Kidney epithelial cell (primary cell): ENCODE measurements around the gene TRDMT1. TPM values are rescaled to one million over a fixed set of nuclear protein-coding genes. Genes with fewer than 3 reads are reported as not detected.

ENCODE experiments used
- DNase-seq: peaks from one replicate; pipeline ENCODE4 v3.0.0-alpha.2; 2010; ENCODE audit warnings: low read depth
- H3K27me3 ChIP-seq: 2 replicates; pipeline ENCODE4 v1.6.0; 2011; ENCODE audit warnings: low read length; ENCODE audit not compliant: control insufficient read depth, insufficient read depth
- H3K36me3 ChIP-seq: 2 replicates; pipeline ENCODE4 v1.5.1; 2011; ENCODE audit warnings: low read length; ENCODE audit not compliant: control insufficient read depth, insufficient read depth
- H3K4me3 ChIP-seq: 2 replicates; pipeline ENCODE4 v1.5.1; 2011; ENCODE audit warnings: low read depth, mild to moderate bottlenecking, control low read depth, low read length
- CTCF ChIP-seq: IDR thresholded peaks from 2 replicates; pipeline ENCODE4 v1.5.1; 2011; ENCODE audit warnings: mild to moderate bottlenecking, moderate library complexity, low read length, control low read depth, inconsistent platforms; ENCODE audit not compliant: insufficient read depth, poor library complexity, severe bottlenecking
- total RNA-seq: library from RNA; depleted of rRNA; stranded (reverse); fragments of >200 nt; gene quantifications from 2 replicates; pipeline ENCODE4 v1.2.3, GENCODE V29; 2015

TRDMT1 gene
- total RNA-seq, 1 donor from 2014 or later = 7.4 TPM

- H3K4me3 ChIP-seq = no peak overlapping the region
- no peak for TF ChIP-seq CTCF
- H3K36me3 ChIP-seq = no peaks in the 10 kb centered on the region
- DNase-seq = peak; percentile 100
- no peaks in the 10 kb centered on the region for H3K27me3 ChIP-seq
Measured at GRCh38 chr10:17216217-17216900, 14.9 kb upstream of the TRDMT1 start.

- DNase-seq = no peak
- TF ChIP-seq CTCF = no peak
- H3K4me3 ChIP-seq = no peak overlapping the region
- no peaks in the 10 kb centered on the region for H3K36me3 ChIP-seq
- H3K27me3 ChIP-seq = no peaks in the 10 kb centered on the region
Measured at GRCh38 chr10:17215782-17216122, 14.3 kb upstream of the TRDMT1 start.

- no peak for TF ChIP-seq CTCF
- Histone ChIP-seq H3K27me3 (no peaks in the 10 kb centered on the region), H3K36me3 (no peaks in the 10 kb centered on the region), H3K4me3 (no peak overlapping the region)
- no peak for DNase-seq
Measured at GRCh38 chr10:17214971-17215781, 13.7 kb upstream of the TRDMT1 start.

GRCh38 chr10:17214526-17214925, 13.1 kb upstream of the TRDMT1 start:
- DNase-seq = no peak
- H3K4me3 ChIP-seq = no peak overlapping the region
- no peaks in the 10 kb centered on the region for H3K27me3 ChIP-seq
- no peaks in the 10 kb centered on the region for H3K36me3 ChIP-seq
- TF ChIP-seq CTCF = no peak

- H3K4me3 ChIP-seq = no peak overlapping the region
- no peak for DNase-seq
- H3K36me3 ChIP-seq = no peaks in the 10 kb centered on the region
- H3K27me3 ChIP-seq = no peaks in the 10 kb centered on the region
- TF ChIP-seq CTCF = no peak
Measured at GRCh38 chr10:17213646-17214349, 12.3 kb upstream of the TRDMT1 start.
